Hematopoietic multipotent progenitor cell treated with erythropoietin and hydrocortisone succinate and interleukin-3 and kit ligand, for 15 days (in vitro differentiated cells): ENCODE results near the gene BOD1L1.
"Not testable (repeated sequence)": the region's sequence is repeated elsewhere in the genome, so short reads cannot be mapped to it uniquely, and the experiment has no call there.

ENCODE experiments used
- DNase-seq: peaks from one replicate; pipeline ENCODE4 v3.0.0-alpha.2; 2015; ENCODE audit warnings: low spot score

Gene BOD1L1

GRCh38 chr4:13618212-13618806 is 9.2 kb downstream of the BOD1L1 start:
- DNase-seq, result no peak

- DNase-seq, result no peak
Observed at GRCh38 chr4:13617801-13618200, 9.7 kb downstream of the BOD1L1 start.

- DNase-seq, result no peak
Observed at GRCh38 chr4:13616597-13616996, 10.9 kb downstream of the BOD1L1 start.

GRCh38 chr4:13615161-13615560 is 12.4 kb downstream of the BOD1L1 start:
- no peak for DNase-seq

GRCh38 chr4:13612569-13612968 is 15.0 kb downstream of the BOD1L1 start:
- no peak for DNase-seq

- no peak for DNase-seq
Observed at GRCh38 chr4:13611283-13611842, 16.2 kb downstream of the BOD1L1 start.

GRCh38 chr4:13605330-13605729 is 22.2 kb downstream of the BOD1L1 start:
- no peak for DNase-seq

GRCh38 chr4:13601848-13602247 is 25.7 kb downstream of the BOD1L1 start:
- DNase-seq, result no peak

- no peak for DNase-seq
Observed at GRCh38 chr4:13601048-13601447, 26.5 kb downstream of the BOD1L1 start.

- DNase-seq, result no peak
Observed at GRCh38 chr4:13599159-13599558, 28.4 kb downstream of the BOD1L1 start.

- DNase-seq, result no peak
Observed at GRCh38 chr4:13597604-13598003, 29.9 kb downstream of the BOD1L1 start.

- no peak for DNase-seq
Observed at GRCh38 chr4:13597141-13597540, 30.4 kb downstream of the BOD1L1 start.

GRCh38 chr4:13592220-13592619 is 35.3 kb downstream of the BOD1L1 start:
- DNase-seq, result no peak

GRCh38 chr4:13590766-13591165 is 36.8 kb downstream of the BOD1L1 start:
- no peak for DNase-seq

- DNase-seq, result no peak
Observed at GRCh38 chr4:13588954-13589353, 38.6 kb downstream of the BOD1L1 start.

- no peak for DNase-seq
Observed at GRCh38 chr4:13584481-13584880, 43.0 kb downstream of the BOD1L1 start.

GRCh38 chr4:13580036-13580435 is 47.5 kb downstream of the BOD1L1 start:
- DNase-seq, result no peak

GRCh38 chr4:13577660-13578059 is 49.9 kb downstream of the BOD1L1 start:
- DNase-seq, result no peak

GRCh38 chr4:13570916-13571315 is 56.6 kb downstream of the BOD1L1 start:
- DNase-seq, result no peak

- no peak for DNase-seq
Observed at GRCh38 chr4:13567125-13567524, 60.4 kb downstream of the BOD1L1 start.

- DNase-seq, result no peak
Observed at GRCh38 chr4:13562876-13563275, 64.6 kb downstream of the BOD1L1 start.

GRCh38 chr4:13561673-13562072 is 65.9 kb downstream of the BOD1L1 start:
- DNase-seq, result no peak

GRCh38 chr4:13560111-13560510 is 67.4 kb downstream of the BOD1L1 start:
- not testable (repeated sequence) for DNase-seq

GRCh38 chr4:13559413-13559812 is 68.1 kb downstream of the BOD1L1 start:
- DNase-seq, result no peak
